Ovary (tissue), 3 donors: ENCODE results near the gene DDX20.

Source experiments
- CTCF ChIP-seq, 3 donors: fragments of 450-650 bp in 2 of 3; fragments of 200-600 bp in 1 of 3; IDR thresholded peaks; one replicate each; pipeline versions ENCODE4 v1.5.1 to v1.8.0; 2016 to 2022; ENCODE audit warnings: antibody characterized with exemption in 3 of 3, mild to moderate bottlenecking in 1 of 3
- POLR2A ChIP-seq: fragments of 450-650 bp; IDR thresholded peaks from one replicate; pipeline ENCODE4 v1.6.1; 2017; ENCODE audit warnings: antibody characterized with exemption, mild to moderate bottlenecking, moderate library complexity
- donor health status: DM: no; HTN: no; CAD: no.

GRCh38 chr1:111776391-111776790 lies 20.7 kb downstream of the DDX20 start:
- TF ChIP-seq CTCF (IDR thresholded peaks at IDR 0.05) (no peak), POLR2A (no peak)
